Natural killer cell treated with Interleukin-12 subunit alpha and Interleukin-12 subunit beta and Interleukin-15 and Interleukin-18, amount 100 ng/mL, for 72 hours (primary cell): ENCODE results near the gene ACAP2. TPM values are rescaled to one million over a fixed set of nuclear protein-coding genes. Genes with fewer than 3 reads are reported as not detected.

Source experiments
- ATAC-seq, 2 donors: fragments of 150-1000 bp; cut with Tn5 transposase in 1 of 2; sonication (Bioruptor Pico), chemical (Tn5 transposase) in 1 of 2; 2 replicates each; pipeline ENCODE4 v1.10.0; 2021
- DNase-seq: peaks from one replicate; pipeline ENCODE4 v3.0.0; 2022; ENCODE audit warnings: low spot score
- H3K27ac Mint-ChIP-seq, 2 donors: 1 replicate in 1 of 2; 2 replicates in 1 of 2; pipeline ENCODE4 v1.8.0; 2022; ENCODE audit warnings: mixed read lengths in 2 of 2, mild to moderate bottlenecking in 1 of 2, moderate library complexity in 1 of 2
- H3K27me3 Mint-ChIP-seq, 2 donors: 1 replicate in 1 of 2; 2 replicates in 1 of 2; pipeline ENCODE4 v1.8.0; 2022; ENCODE audit warnings: mixed read lengths in 2 of 2
- H3K36me3 Mint-ChIP-seq: one replicate; pipeline ENCODE4 v1.8.0; 2022; ENCODE audit warnings: mixed read lengths
- H3K4me1 Mint-ChIP-seq, 2 donors: 1 replicate in 1 of 2; 2 replicates in 1 of 2; pipeline ENCODE4 v1.8.0; 2022; ENCODE audit warnings: low read depth in 2 of 2, mixed read lengths in 2 of 2, mild to moderate bottlenecking in 1 of 2
- H3K4me3 Mint-ChIP-seq: one replicate; pipeline ENCODE4 v1.8.0; 2022; ENCODE audit warnings: mixed read lengths
- H3K9me3 Mint-ChIP-seq: 2 replicates; pipeline ENCODE4 v1.8.0; 2022; ENCODE audit warnings: mixed read lengths
- total RNA-seq, 2 donors: library from RNA; stranded (reverse); gene quantifications; one replicate each; pipeline ENCODE4 v1.2.3, GENCODE V29; 2022

ACAP2 gene
- total RNA-seq, 2 donors from 2014 or later, result 48.1 to 60.0 TPM

DNA sequence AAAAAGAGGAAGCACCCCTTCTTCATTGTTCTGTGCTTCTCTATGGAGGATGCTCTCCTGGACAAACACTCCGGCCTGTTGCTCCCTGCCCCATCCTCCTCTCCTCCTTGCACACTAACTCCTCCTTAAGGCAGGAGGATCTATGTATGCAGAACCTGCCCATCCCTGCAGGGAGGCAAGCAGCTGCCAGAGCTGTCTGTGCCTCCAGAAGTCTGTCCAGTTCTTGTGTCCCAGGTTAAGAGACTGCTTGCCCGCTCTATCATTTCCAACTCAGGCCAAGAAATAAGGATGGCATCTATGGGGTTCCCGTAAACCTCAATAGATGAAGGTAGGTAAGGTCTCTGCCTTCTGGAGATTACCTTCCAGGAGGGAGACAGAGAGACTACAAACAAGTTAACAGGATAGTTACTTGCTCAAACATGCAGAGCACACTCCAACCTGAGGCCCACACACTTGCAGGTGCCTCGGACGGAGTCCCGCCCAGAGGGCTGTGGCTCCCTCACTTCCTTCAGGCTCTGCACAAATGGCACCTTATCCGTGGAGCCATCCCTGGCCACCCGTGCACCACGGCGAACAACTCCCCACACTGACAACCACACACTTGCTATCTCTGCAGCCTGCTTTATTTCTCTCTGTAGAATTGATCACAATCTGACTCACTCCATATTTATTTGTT, 178.8 kb downstream of the ACAP2 start:
- Mint-ChIP-seq H3K4me1 (peaks cover 10 to 18% of the 10 kb centered on the region in 2 donors), H3K9me3 (no peaks in the 10 kb centered on the region), H3K27me3 (no peaks in the 10 kb centered on the region), H3K27ac (no peak overlapping the region), H3K4me3 (no peak overlapping the region), H3K36me3 (no peaks in the 10 kb centered on the region)
- no peak for ATAC-seq
- no peak for DNase-seq

DNA sequence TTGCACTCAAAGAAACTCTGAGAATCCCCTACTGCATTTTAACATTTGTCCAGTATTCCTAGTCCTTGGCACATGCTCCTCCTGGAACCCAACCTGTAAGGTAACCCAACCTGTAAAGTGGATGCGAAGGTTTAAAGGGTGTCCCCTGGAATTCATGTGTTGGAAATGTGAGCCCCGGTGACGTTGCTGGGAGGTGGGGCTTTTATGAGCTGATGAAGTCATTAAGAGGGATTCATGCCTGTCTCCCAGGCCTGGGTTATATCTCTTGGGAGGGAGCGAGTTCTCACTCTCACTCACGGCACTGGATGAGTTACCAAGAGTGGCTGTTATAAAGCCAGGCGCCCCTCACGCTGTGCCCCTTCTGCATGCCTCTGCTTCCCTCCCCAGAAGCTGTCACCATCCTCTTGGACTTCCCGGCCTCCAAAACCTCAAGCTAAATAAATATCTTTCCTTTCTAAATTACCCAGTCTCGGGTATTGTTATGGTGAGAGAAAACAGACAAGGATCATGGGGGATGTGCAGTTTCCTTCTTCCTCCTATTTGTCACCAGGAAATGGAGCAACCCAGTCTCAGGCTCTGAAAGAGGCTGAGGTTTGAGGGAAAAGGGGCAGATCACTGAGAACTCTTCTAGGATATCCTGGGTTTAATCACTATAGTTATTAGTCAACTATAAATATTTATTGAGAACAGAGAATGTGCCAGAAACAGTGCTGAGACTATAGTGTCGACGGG, 179.5 kb downstream of the ACAP2 start:
- Mint-ChIP-seq H3K4me3 (no peak overlapping the region), H3K9me3 (no peaks in the 10 kb centered on the region), H3K36me3 (no peaks in the 10 kb centered on the region), H3K27ac (no peak overlapping the region), H3K27me3 (no peaks in the 10 kb centered on the region), H3K4me1 (peaks cover 10 to 20% of the 10 kb centered on the region in 2 donors)
- DNase-seq, result no peak
- ATAC-seq, result no peak

DNA sequence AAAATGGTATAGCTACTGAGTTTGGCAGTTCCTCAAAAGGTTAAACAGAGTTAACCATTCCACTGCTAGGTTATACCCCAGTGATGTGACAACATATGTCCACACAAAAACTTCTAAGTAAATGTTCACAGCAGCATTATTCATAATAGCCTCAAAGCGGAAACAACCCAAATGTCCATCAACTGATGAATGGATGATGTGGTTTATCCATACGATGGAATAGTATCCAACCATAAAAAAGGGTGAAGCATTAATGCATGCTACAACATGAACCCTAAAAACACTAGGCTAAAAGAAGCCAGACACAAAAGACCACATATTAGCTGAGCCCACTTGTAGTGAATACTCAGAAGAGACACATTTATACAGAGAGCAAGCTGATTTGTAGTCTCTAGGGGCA, 180.9 kb downstream of the ACAP2 start:
- no peak for DNase-seq
- no peak overlapping the region for H3K27ac Mint-ChIP-seq
- no peak overlapping the region for H3K4me3 Mint-ChIP-seq

DNA sequence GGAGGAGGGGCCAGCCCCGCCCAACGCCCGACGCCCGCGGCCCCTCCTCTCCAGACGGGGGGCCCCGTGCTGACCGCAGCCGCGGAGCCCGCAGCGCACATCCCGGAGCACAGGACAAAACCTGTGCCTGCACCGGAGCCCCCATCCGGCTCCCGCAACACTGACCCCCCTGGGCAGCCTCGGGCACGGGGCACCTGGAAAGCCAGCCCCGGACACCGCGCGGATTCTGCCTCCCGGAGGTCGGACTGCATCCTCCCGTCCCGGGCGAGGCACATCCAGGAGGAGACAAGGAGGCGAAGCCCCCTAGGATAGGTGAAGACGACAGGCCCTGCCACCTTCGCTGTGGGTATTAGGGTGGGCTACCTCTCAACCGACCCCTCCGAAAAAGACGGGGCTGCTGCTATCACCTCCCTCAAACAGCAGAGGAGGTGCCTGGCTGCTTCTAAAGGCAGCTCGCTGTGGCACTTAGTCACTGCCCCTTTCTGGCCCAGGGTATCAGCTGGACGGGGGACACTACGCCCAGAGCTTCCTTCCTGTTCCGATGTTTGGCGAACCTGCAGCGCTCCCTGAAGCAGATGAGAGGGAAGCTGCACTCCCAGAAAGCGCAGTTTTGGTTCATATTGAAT, 182.4 kb downstream of the ACAP2 start:
- DNase-seq (no peak), ATAC-seq (peak; percentile 4 to 52)
- no peaks in the 10 kb centered on the region for H3K27me3 Mint-ChIP-seq
- H3K36me3 Mint-ChIP-seq, result no peaks in the 10 kb centered on the region
- peak overlapping the region in 1 of 2 donors; percentile 59 for H3K27ac Mint-ChIP-seq
- peaks cover 7 to 16% of the 10 kb centered on the region in 2 donors for H3K4me1 Mint-ChIP-seq
- H3K9me3 Mint-ChIP-seq, result no peaks in the 10 kb centered on the region
- H3K4me3 Mint-ChIP-seq, result peak overlapping the region; percentile 81

More for the DNA sequence above, 180.9 kb downstream of the ACAP2 start:
- no peak for ATAC-seq
- H3K4me1 Mint-ChIP-seq, result peaks cover 7 to 16% of the 10 kb centered on the region in 2 donors
- H3K27me3 Mint-ChIP-seq, result no peaks in the 10 kb centered on the region
- H3K36me3 Mint-ChIP-seq, result no peaks in the 10 kb centered on the region
- H3K9me3 Mint-ChIP-seq, result no peaks in the 10 kb centered on the region

DNA sequence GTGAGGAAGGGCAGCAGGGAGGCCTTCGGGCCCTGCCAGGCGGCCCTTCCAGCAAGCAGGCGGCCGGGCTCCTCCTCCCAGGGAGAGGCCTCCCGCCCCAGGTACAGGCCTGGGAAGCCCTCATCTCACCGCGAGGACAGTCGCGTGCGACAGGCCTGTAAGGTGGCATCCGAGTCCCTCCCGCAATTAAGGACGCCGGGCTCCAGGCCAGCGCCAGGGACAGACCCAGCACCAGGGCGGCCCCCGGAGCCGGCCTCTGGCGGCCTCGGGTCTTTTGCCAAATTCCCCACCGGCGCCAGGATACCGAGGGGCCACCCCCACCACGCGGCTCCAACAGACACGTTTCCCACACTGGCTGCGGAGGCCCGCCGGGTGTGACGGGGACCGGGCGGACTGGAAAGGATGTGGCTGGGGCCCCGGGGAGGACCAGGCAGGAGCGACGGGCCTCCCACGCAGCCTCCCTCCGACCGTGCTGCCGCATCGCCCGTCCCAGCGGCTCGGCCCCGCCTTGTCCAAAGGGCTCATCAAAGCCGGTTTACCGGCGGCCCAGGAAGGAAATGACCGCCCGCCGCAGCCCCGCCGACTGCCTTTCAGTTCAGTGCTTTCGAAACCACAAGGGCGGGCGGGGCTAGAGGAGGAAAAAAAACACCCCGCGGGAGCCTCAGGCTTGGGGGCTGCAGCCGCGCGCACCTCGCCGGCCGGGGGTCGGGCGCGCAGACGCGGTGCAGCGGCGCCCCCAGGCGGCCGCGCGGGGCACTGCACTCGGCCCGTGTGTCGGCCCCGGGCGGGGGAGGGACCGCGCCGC, 183.1 kb downstream of the ACAP2 start:
- Mint-ChIP-seq H3K27ac (peak overlapping the region in 1 of 2 donors; percentile 46), H3K36me3 (no peaks in the 10 kb centered on the region), H3K4me3 (peak overlapping the region; percentile 54), H3K9me3 (no peaks in the 10 kb centered on the region), H3K27me3 (no peaks in the 10 kb centered on the region), H3K4me1 (peaks cover 7 to 16% of the 10 kb centered on the region in 2 donors)
- DNase-seq (peak; percentile 94), ATAC-seq (peak; percentile 89 to 90)

DNA sequence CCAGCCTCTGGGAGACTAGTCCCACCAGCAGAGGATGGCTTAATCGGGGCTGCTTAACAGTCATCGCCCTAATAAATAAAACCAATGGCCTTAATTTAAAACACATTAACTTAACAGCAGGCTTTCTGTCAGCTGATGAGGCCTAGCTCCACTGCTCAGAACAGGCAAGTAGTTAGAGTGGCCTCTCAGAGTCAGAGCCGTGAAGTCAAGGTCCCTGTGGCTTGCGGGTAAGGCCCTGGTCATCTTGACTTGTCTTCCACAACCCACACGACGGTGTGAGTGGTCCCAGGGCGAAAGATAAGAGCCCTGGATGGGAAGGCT, 183.7 kb downstream of the ACAP2 start:
- Mint-ChIP-seq H3K27ac (peak overlapping the region in 1 of 2 donors; percentile 46), H3K9me3 (no peaks in the 10 kb centered on the region), H3K4me1 (peaks cover 7 to 16% of the 10 kb centered on the region in 2 donors), H3K36me3 (no peaks in the 10 kb centered on the region), H3K4me3 (peak overlapping the region; percentile 47), H3K27me3 (no peaks in the 10 kb centered on the region)
- ATAC-seq (peak in 1 of 2 donors; percentile 2), DNase-seq (no peak)

DNA sequence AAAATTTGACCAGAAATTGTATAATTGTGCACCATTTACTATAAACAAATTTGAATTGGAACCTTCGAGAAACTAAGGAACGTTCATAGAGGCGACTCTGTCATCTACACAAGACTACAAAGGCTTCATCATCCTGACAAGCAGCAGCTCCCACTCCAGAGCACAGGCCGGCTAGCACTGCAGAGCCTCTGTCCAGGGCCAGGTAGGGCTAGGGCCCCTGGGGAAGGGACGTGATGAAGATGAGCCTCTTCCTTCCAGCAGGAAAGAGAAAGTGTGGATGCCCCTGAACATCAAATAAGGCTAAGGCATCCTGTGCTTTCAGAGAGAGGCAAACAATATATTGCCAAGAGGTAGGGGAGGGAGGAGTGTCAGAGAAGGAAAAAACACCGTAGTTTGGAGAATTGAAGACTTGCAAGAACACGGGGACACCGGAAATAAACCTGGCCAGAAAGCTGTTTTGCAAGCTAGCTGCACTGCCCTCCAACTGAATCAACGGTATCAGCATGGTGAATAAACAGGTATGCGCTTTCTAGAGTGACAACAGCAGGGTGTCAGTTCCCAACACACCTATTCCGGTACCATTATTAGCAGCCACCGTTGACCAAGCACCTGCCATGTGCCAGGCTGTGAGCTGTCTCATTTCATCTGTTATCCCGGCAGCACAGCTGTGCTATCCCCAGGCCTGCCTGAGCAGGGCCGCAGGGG, 184.2 kb downstream of the ACAP2 start:
- Mint-ChIP-seq H3K4me1 (peaks cover 7 to 16% of the 10 kb centered on the region in 2 donors), H3K9me3 (no peaks in the 10 kb centered on the region), H3K27ac (peak overlapping the region in 1 of 2 donors; percentile 46), H3K4me3 (peak overlapping the region; percentile 47), H3K36me3 (no peaks in the 10 kb centered on the region), H3K27me3 (no peaks in the 10 kb centered on the region)
- no peak for DNase-seq
- no peak for ATAC-seq

DNA sequence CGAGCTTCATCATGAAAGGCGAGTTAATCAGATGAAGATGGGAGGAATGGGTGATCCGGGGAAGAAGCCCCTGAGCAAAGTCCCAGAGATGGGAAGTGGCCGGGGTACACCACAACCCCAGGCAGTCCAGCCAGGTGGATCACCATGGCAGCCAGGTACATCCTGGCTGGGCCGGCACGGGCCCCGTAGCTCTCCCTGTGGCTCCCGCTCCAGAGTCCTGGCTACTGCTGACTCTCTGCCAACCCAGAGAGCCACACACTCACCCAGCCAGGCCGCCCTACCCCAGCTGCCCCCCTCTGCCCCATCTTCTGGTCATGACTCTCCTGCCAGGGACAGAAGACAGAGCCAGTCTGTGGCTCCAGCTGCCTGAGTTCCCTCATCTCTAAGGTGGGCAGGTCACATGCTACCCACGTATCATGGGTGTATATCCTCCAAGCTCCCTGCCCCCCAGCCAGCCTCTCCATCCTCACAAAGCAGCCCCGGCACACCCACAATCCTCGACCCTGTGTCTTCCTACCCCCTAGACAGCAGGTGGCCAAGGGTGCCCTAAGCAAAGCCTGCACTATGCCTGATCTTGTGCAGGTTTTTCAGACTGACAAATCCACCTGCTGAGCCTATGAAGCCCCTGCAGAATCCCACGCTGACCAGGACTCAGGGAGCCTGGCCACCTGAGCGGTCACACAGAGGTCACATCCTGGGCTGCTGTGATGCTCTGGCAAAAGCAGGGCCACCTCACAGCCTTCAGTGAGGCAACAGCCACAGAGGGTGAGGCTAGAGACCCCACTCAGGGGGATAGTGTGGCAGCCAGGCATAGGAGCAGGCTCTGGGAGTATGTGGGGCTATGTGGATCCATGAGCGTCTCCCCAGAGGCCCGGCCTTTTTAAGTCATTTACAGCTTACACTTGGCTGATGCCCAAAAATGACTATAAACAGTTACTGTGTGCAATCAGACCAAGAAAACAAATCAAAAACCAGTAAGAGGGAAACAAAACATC, 185.1 kb downstream of the ACAP2 start:
- H3K27me3 Mint-ChIP-seq, result no peaks in the 10 kb centered on the region
- peaks cover 7 to 16% of the 10 kb centered on the region in 2 donors for H3K4me1 Mint-ChIP-seq
- H3K9me3 Mint-ChIP-seq, result no peaks in the 10 kb centered on the region
- no peaks in the 10 kb centered on the region for H3K36me3 Mint-ChIP-seq
- no peak overlapping the region for H3K4me3 Mint-ChIP-seq
- ATAC-seq, result no peak
- DNase-seq, result peak; percentile 60
- peak overlapping the region; percentile 46 to 64 for H3K27ac Mint-ChIP-seq

DNA sequence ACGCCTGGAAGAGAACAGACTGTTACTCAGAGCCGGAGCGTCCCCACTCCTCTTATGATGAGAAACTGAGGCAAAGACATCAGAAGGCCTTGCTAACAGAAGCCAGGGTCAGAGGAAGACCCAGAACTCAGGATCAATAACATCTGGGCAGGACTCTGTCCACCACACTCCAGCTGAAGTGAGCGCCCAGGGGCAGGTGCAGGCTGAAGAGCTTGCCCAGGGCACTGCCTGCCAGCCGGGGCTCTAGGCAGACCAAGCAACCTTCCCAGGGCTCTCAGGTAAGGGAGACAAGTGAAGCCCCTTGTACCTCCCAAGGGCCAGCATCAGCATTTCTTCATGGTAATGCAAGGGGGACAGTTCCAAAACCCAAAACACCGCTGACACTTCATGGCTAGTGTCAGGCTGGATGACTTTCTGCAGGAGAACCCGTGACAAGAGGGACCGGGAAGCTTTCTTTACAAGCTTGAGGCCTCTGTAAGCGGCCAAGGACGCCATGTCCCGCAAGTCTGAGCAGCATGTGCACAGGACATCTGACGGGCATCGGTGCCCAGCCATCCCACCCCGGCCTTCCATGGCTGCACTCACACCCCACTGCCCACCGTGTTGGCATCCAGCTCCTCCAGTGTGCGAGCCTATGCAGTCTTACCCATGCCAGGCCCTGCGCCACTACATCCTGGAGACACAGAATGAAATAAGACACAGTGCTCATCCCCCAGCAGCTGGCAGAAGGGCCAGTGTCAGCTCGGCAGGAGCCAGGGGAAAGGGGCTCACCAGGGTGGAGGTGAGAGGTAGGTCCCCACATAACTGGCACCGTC, 186.0 kb downstream of the ACAP2 start:
- H3K4me1 Mint-ChIP-seq, result peaks cover 9 to 16% of the 10 kb centered on the region in 2 donors
- ATAC-seq (no peak), DNase-seq (no peak)
- no peaks in the 10 kb centered on the region for H3K27me3 Mint-ChIP-seq
- H3K27ac Mint-ChIP-seq, result peak overlapping the region in 1 of 2 donors; percentile 64
- H3K9me3 Mint-ChIP-seq, result no peaks in the 10 kb centered on the region
- H3K4me3 Mint-ChIP-seq, result no peak overlapping the region
- H3K36me3 Mint-ChIP-seq, result no peaks in the 10 kb centered on the region

DNA sequence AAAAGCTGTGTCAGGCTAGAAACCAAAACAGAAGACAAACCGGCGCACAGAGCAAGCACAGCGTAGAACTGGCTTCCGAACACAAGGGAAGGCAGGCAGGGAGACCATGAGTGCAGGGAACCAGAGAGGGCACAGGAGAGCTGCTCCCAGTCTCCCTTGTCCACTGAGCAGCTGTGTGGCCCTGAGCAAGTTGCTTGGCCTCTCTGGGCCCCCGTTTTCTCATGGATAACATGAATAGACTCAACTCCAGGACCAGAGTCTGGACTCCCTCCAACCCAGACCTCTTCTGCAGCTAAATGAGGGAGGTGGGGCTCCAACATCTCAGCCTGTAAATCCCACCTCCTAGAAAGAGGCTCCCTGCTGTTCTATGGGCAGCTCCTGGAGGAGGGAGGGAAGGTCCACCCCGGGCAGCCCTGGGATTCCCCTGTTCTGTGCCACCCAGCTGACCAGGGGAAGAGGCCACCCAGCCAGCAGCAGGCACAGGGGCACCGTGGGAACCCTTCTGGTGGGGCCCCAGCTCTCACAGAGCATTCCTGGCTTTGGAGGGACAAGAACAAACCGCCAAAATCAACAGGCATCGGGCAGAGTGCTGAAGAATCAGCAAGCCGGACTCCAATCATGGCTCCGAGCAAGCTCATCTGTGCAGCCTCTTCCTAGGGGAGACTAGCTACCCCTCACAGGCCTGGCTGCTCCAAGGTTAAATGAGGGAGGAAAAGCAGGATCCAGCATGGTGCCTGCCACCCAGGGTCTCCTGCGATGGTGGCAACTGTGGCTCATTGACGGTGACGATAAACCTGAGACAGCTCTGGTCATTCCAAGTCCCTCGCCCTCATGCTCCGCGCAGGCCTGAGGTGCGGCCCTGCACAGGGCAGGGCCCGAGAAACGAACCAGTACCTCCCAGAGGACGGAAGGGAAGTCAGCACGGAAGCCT, 187.0 kb downstream of the ACAP2 start:
- DNase-seq (no peak), ATAC-seq (no peak)
- Mint-ChIP-seq H3K36me3 (no peaks in the 10 kb centered on the region), H3K27ac (no peak overlapping the region), H3K4me1 (peaks cover 11 to 12% of the 10 kb centered on the region in 2 donors), H3K4me3 (no peak overlapping the region), H3K27me3 (no peaks in the 10 kb centered on the region), H3K9me3 (no peaks in the 10 kb centered on the region)

DNA sequence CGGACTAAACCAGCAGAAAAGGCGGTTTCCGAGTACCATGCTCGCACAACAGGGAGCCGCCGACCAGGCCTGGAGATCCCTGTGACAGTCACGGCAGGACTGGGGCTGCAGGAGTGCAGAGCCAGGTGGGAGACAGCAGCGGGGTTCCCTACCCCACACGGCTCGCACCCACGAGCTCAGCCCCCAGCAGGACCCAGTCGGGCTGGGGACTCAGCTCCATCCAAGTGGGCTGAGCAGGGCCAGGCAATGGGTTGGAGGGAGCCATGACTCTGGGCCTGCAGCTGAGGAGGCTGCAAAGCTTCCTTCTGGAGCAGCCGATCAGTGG, 187.7 kb downstream of the ACAP2 start:
- no peaks in the 10 kb centered on the region for H3K27me3 Mint-ChIP-seq
- H3K27ac Mint-ChIP-seq, result no peak overlapping the region
- ATAC-seq (no peak), DNase-seq (no peak)
- H3K4me1 Mint-ChIP-seq, result peaks cover 7 to 14% of the 10 kb centered on the region in 2 donors
- no peaks in the 10 kb centered on the region for H3K36me3 Mint-ChIP-seq
- H3K4me3 Mint-ChIP-seq, result no peak overlapping the region
- H3K9me3 Mint-ChIP-seq, result no peaks in the 10 kb centered on the region
